ENCODE data around the gene SHF. TPM values are rescaled to one million over a fixed set of nuclear protein-coding genes. Genes with fewer than 3 reads are reported as not detected.

The SHF gene
- total RNA-seq, 3 donors from 2014 or later = 5.0 to 9.7 (median 9.5) TPM

- TF ChIP-seq POLR2AphosphoS5 (IDR thresholded peaks at IDR 0.05) (no peak), POLR2A (IDR thresholded peaks at IDR 0.05) (no peak)
- TF ChIP-seq, protein P1, sequence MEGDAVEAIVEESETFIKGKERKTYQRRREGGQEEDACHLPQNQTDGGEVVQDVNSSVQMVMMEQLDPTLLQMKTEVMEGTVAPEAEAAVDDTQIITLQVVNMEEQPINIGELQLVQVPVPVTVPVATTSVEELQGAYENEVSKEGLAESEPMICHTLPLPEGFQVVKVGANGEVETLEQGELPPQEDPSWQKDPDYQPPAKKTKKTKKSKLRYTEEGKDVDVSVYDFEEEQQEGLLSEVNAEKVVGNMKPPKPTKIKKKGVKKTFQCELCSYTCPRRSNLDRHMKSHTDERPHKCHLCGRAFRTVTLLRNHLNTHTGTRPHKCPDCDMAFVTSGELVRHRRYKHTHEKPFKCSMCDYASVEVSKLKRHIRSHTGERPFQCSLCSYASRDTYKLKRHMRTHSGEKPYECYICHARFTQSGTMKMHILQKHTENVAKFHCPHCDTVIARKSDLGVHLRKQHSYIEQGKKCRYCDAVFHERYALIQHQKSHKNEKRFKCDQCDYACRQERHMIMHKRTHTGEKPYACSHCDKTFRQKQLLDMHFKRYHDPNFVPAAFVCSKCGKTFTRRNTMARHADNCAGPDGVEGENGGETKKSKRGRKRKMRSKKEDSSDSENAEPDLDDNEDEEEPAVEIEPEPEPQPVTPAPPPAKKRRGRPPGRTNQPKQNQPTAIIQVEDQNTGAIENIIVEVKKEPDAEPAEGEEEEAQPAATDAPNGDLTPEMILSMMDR (IDR thresholded peaks at IDR 0.05) = no peak
- no peak overlapping the region for H3K4me3 ChIP-seq
- no peaks in the 10 kb centered on the region for H3K27me3 ChIP-seq
- H3K27ac ChIP-seq = no peak overlapping the region
- H3K36me3 ChIP-seq = no peaks in the 10 kb centered on the region
- H3K9me3 ChIP-seq = no peaks in the 10 kb centered on the region
- intact Hi-C loops (cut with DNase I; ENCODE audit: low total_unique reads) = loop anchor here (10.0 kb wide), 1 partner anchor 207 kb away; a partner anchor contains a TSS
- DNase-seq (ENCODE audit: low spot score in 2 of 2) = no peak
- H3K4me1 ChIP-seq = no peaks in the 10 kb centered on the region
Measured at GRCh38 chr15:45197512-45197911, 9.7 kb upstream of the SHF start.

GRCh38 chr15:45187578-45187893, 230 bp downstream of the SHF start:
- Histone ChIP-seq H3K4me3 (peak overlapping the region; percentile 63 to 79 (median 75)), H3K27me3 (no peaks in the 10 kb centered on the region), H3K9me3 (no peaks in the 10 kb centered on the region), H3K36me3 (no peaks in the 10 kb centered on the region), H3K27ac (peak overlapping the region; percentile 85 to 94), H3K4me1 (peaks cover 0 to 5% of the 10 kb centered on the region in 2 donors)
- DNase-seq (ENCODE audit: low spot score in 2 of 2) = no peak
- intact Hi-C loops (cut with DNase I; ENCODE audit: low total_unique reads) = no loop called here
- TF ChIP-seq, protein P1 (IDR thresholded peaks at IDR 0.05) = no peak
- TF ChIP-seq POLR2AphosphoS5 (IDR thresholded peaks at IDR 0.05) (no peak), POLR2A (IDR thresholded peaks at IDR 0.05) (no peak)

DNA sequence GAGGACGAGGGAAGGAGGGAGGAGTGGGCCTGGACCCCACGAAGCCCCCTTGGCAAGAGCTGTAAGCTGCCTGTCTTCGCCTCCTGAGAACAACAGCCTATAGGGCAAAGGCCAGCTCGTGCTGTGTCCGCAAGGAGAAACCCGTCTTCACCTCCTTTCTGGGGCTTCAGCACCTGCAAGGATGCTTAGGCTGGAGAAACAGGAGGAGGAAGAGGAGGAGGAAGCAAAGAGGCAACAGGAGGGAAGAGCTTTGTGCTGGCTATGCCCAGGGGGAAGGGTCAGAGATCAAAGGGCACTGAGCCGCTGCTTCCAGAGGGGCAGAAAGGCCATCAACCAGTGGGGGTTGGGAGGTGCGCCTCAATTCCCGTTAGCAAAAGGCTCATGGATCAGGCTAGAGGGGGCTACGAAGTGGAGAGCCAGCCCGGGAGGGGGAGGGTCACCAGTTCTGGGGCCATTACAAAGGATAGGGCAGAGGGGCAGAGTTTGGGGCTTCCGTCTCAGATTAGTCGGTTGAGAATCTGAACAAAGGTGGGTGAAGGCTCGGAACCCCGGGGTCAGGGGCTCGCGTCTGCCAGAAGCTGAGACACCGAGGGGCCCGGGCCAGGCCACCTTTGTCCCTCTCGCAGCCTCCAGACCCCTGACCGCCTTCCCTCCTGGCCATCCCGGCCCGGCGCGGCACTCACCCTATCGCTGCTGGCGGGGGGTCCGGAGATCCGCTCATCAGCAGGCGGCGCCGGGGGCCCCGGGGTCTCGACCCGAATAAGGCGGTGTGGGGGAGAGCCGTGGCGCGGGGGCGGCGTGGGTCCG, 792 bp downstream of the SHF start:
- Histone ChIP-seq H3K4me3 (peak overlapping the region; percentile 63 to 79 (median 75)), H3K4me1 (peaks cover 0 to 5% of the 10 kb centered on the region in 2 donors), H3K9me3 (no peaks in the 10 kb centered on the region), H3K27me3 (no peaks in the 10 kb centered on the region), H3K36me3 (no peaks in the 10 kb centered on the region), H3K27ac (peak overlapping the region; percentile 85 to 94)
- intact Hi-C loops (cut with DNase I; ENCODE audit: low total_unique reads) = no loop called here
- TF ChIP-seq, protein P1 (IDR thresholded peaks at IDR 0.05) = no peak
- TF ChIP-seq POLR2AphosphoS5 (IDR thresholded peaks at IDR 0.05) (no peak), POLR2A (IDR thresholded peaks at IDR 0.05) (no peak)
- DNase-seq (ENCODE audit: low spot score in 2 of 2) = no peak

GRCh38 chr15:45185903-45186770, 1.6 kb downstream of the SHF start:
- no peak for TF ChIP-seq POLR2A (IDR thresholded peaks at IDR 0.05)
- TF ChIP-seq POLR2AphosphoS5 (IDR thresholded peaks at IDR 0.05) = no peak
- TF ChIP-seq, protein P1 (IDR thresholded peaks at IDR 0.05) = no peak
- H3K27ac ChIP-seq = peak overlapping the region; percentile 85 to 94
- peak overlapping the region; percentile 63 to 79 (median 75) for H3K4me3 ChIP-seq
- H3K9me3 ChIP-seq = no peaks in the 10 kb centered on the region
- DNase-seq (ENCODE audit: low spot score in 2 of 2) = no peak
- no peaks in the 10 kb centered on the region for H3K27me3 ChIP-seq
- intact Hi-C loops (cut with DNase I; ENCODE audit: low total_unique reads) = no loop called here
- H3K36me3 ChIP-seq = no peaks in the 10 kb centered on the region
- peaks cover 0 to 5% of the 10 kb centered on the region in 2 donors for H3K4me1 ChIP-seq
